Measurements from ENCODE around the gene GALNT10. TPM values are rescaled to one million over a fixed set of nuclear protein-coding genes. Genes with fewer than 3 reads are reported as not detected.
A peak's percentile ranks its signal among the peaks of the same experiment; 100 is the strongest.

The GALNT10 gene
- polyA plus RNA-seq, 1 of the 3 experiments (the other 2 are of a cell fraction) = 56.3 TPM

DNA sequence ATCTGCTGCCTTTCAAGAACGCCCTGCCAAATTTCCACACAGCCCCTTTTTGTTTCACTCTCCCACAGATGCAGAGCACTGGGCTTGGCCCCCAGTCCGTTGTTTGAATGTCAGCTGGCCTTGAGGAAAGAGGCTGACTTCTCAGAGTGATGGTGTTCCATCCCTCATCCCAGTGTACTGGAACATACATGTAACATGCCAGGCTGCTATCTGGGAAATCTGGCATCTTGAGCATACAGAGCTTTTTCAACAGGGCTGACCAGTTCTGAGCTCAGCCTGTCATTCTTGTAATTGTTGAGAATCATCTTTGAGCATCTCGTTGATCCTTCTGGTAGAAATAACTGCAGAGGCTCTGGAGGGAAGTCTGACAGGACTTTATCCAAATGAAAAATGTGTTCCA lies 2.8 kb downstream of the GALNT10 start:
- H3K27me3 ChIP-seq (ENCODE audit: insufficient read depth) = no peaks in the 10 kb centered on the region
- H3K36me3 ChIP-seq (replicated peaks in 1 of 2; ENCODE audit: control insufficient read depth in 1 of 2, insufficient read depth in 2 of 2, low read length in 1 of 2) = peaks cover 1 to 19% of the 10 kb centered on the region in 2 experiments
- peaks cover 29 to 44% of the 10 kb centered on the region in 2 experiments for H3K4me1 ChIP-seq (ENCODE audit: control insufficient read depth in 1 of 2, insufficient read depth in 2 of 2, low read depth in 1 of 2, low read length in 1 of 2)
- ChIA-PET POLR2A (interaction anchor here (0.6 kb wide), 1 partner anchor 79 kb away, joined by 3 read pairs; no protein-coding TSS in a partner anchor), CTCF (interaction anchor here (1.2 to 2.0 kb wide), 8 partner anchors 14 to 219 kb away, joined by 3 to 13 read pairs (median 5); no protein-coding TSS in a partner anchor)
- peaks cover 21% of the 10 kb centered on the region for H3F3A ChIP-seq (replicated peaks; ENCODE audit: insufficient read depth)
- no peak overlapping the region; the same call in 1 of the 2 replicates for H3K9ac ChIP-seq
- H3K9me2 ChIP-seq = no peaks in the 10 kb centered on the region
- TF ChIP-seq, protein P1, sequence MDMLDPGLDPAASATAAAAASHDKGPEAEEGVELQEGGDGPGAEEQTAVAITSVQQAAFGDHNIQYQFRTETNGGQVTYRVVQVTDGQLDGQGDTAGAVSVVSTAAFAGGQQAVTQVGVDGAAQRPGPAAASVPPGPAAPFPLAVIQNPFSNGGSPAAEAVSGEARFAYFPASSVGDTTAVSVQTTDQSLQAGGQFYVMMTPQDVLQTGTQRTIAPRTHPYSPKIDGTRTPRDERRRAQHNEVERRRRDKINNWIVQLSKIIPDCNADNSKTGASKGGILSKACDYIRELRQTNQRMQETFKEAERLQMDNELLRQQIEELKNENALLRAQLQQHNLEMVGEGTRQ (IDR thresholded peaks at IDR 0.05; ENCODE audit: borderline replicate concordance, low read depth, low read length) = no peak
- no peak for TF ChIP-seq RCOR1 (IDR thresholded peaks at IDR 0.05; ENCODE audit: low read length)
- TF ChIP-seq, protein P2, sequence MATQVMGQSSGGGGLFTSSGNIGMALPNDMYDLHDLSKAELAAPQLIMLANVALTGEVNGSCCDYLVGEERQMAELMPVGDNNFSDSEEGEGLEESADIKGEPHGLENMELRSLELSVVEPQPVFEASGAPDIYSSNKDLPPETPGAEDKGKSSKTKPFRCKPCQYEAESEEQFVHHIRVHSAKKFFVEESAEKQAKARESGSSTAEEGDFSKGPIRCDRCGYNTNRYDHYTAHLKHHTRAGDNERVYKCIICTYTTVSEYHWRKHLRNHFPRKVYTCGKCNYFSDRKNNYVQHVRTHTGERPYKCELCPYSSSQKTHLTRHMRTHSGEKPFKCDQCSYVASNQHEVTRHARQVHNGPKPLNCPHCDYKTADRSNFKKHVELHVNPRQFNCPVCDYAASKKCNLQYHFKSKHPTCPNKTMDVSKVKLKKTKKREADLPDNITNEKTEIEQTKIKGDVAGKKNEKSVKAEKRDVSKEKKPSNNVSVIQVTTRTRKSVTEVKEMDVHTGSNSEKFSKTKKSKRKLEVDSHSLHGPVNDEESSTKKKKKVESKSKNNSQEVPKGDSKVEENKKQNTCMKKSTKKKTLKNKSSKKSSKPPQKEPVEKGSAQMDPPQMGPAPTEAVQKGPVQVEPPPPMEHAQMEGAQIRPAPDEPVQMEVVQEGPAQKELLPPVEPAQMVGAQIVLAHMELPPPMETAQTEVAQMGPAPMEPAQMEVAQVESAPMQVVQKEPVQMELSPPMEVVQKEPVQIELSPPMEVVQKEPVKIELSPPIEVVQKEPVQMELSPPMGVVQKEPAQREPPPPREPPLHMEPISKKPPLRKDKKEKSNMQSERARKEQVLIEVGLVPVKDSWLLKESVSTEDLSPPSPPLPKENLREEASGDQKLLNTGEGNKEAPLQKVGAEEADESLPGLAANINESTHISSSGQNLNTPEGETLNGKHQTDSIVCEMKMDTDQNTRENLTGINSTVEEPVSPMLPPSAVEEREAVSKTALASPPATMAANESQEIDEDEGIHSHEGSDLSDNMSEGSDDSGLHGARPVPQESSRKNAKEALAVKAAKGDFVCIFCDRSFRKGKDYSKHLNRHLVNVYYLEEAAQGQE (IDR thresholded peaks at IDR 0.05; ENCODE audit: low read depth, low read length) = no peak
- TF ChIP-seq EZH2phosphoT487 (IDR thresholded peaks at IDR 0.05; ENCODE audit: borderline replicate concordance, low read depth) = no peak
- no peak for TF ChIP-seq TEAD4 (IDR thresholded peaks at IDR 0.05; ENCODE audit: borderline replicate concordance, insufficient read depth)
- TF ChIP-seq RFX5 (IDR thresholded peaks at IDR 0.05; ENCODE audit: low read length) = no peak
- TF ChIP-seq FOXM1 (IDR thresholded peaks at IDR 0.05; ENCODE audit: low read depth) = no peak
- no peak for TF ChIP-seq TAF1 (IDR thresholded peaks at IDR 0.05; ENCODE audit: borderline replicate concordance, low read depth, low read length)
- TF ChIP-seq GATA2 (CRISPR knock-in tag; IDR thresholded peaks at IDR 0.05) = no peak
- TF ChIP-seq EP300 (IDR thresholded peaks at IDR 0.05; ENCODE audit: borderline replicate concordance in 1 of 2, low read depth in 1 of 2, low read length in 1 of 2) = no peak
- no peak for TF ChIP-seq TCF12 (IDR thresholded peaks at IDR 0.05)
- no peak for TF ChIP-seq RXRA (IDR thresholded peaks at IDR 0.05; ENCODE audit: borderline replicate concordance, low read depth)
- TF ChIP-seq ELF1 (IDR thresholded peaks at IDR 0.05) = no peak
- TF ChIP-seq GABPA (IDR thresholded peaks at IDR 0.05; ENCODE audit: low read depth) = no peak
- no peak for TF ChIP-seq NFIC (IDR thresholded peaks at IDR 0.05; ENCODE audit: borderline replicate concordance)
- H2AFZ ChIP-seq (ENCODE audit: low read depth) = no peak overlapping the region
- 66% methylated on average over 2 of the region's 3 CpGs for WGBS (ENCODE audit: low lambda C conversion rate)
- peak overlapping the region; percentile 88 to 92; a peak in 3 of 4 replicates for H3K4me3 ChIP-seq (ENCODE audit: low read depth in 2 of 2, low read length in 1 of 2)
- H3K4me2 ChIP-seq = peak overlapping the region; percentile 90
- no peaks in the 10 kb centered on the region for H3K9me3 ChIP-seq
- peaks cover 91% of the 10 kb centered on the region for H3K79me2 ChIP-seq (ENCODE audit: insufficient read depth)
- H4K20me1 ChIP-seq (ENCODE audit: insufficient read depth) = peaks cover 20% of the 10 kb centered on the region
- no peak for DNase-seq
- H3K27ac ChIP-seq (ENCODE audit: low read depth in 2 of 2, low read length in 1 of 2) = peak overlapping the region; percentile 72 to 82
